ENCODE measurements around the gene ZWILCH. TPM values are rescaled to one million over a fixed set of nuclear protein-coding genes. Genes with fewer than 3 reads are reported as not detected.

ZWILCH gene
- total and polyA plus RNA-seq, 2 of the 4 experiments (the other 2 are of a cell fraction), result 10.5 to 22.2 TPM

DNA sequence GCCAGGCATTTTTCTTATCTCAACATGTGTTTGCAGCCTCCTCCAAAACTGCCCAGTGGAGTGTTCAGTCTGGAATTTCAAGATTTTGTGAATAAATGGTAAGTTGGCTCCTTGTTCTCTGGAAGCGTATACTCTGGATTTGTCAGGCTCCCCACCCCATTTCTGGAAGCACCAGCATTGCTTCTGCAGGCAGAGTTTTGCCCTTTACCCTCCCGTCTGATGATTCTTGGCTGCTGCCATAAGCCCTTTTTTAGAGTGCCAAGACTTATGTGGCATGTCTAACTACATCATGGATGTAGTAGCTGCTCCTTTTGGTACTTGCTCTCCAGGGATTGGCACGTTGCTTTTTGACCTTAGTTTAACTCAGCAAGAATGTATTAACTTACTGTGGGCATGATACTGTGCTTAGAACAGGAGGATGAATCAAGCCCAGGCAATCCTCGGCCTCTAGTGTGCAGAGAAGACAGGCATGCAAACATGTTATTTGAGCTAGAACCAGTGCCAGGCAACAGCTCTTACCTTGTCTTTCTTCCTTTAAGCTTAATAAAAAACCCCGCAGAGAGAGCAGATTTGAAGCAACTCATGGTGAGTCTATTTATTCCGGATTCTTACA lies 15.8 kb upstream of the ZWILCH start:
- no peak overlapping the region for H3K27ac ChIP-seq (ENCODE audit: insufficient read depth, low read length)
- 89% methylated on average over 1 of the region's 6 CpGs; no CpG with 5 or more reads in 1 of the 2 experiments for WGBS, 2 experiments (ENCODE audit: extremely low coverage in 2 of 2, insufficient read length in 1 of 2)
- H4K20me1 ChIP-seq (ENCODE audit: insufficient read depth, low read length), result peaks cover 10% of the 10 kb centered on the region
- peaks cover 18 to 24% of the 10 kb centered on the region in 2 experiments for H3K79me1 ChIP-seq (ENCODE audit: low read depth in 1 of 2, low read length in 2 of 2)
- H3K18ac ChIP-seq (ENCODE audit: low read depth, low read length), result no peak overlapping the region
- H4K5ac ChIP-seq (ENCODE audit: low read depth, low read length), result no peak overlapping the region
- no peak overlapping the region for H3K56ac ChIP-seq (ENCODE audit: extremely low read depth, insufficient read depth, low read length)
- H3K4ac ChIP-seq (ENCODE audit: low read depth, low read length), result no peak overlapping the region
- intact Hi-C loops (cut with micrococcal nuclease) (no loop called here), in situ Hi-C loops (cut with MboI; ENCODE audit: low sequenced_read_pairs) (loop anchor here (25.0 kb wide), 1 partner anchor 577 kb away; no protein-coding TSS in a partner anchor), dilution Hi-C loops (cut with HindIII; ENCODE audit: low sequenced_read_pairs, unreplicated experiment) (no loop called here)
- no peak overlapping the region for H3K4me3 ChIP-seq (ENCODE audit: insufficient read depth, low read depth, low read length)
- H3K36me3 ChIP-seq (ENCODE audit: control insufficient read depth, insufficient read depth, low read length), result peaks cover 49% of the 10 kb centered on the region
- BruUV-seq (replicated peaks), result no TSS peak
- peak; percentile 59 for ATAC-seq (ENCODE audit: low read depth)
- no peak overlapping the region for H2BK5ac ChIP-seq (ENCODE audit: low read depth, low read length, poor library complexity, severe bottlenecking)
- H2BK20ac ChIP-seq (ENCODE audit: low read depth, low read length), result no peak overlapping the region
- H3K4me1 ChIP-seq (ENCODE audit: control insufficient read depth, insufficient read depth, low read length), result no peaks in the 10 kb centered on the region; the same call in 1 of the 2 replicates
- no peak for DNase-seq
- H2BK15ac ChIP-seq (ENCODE audit: low read depth, low read length), result no peak overlapping the region
- H3K9ac ChIP-seq (ENCODE audit: low read depth, low read length), result no peak overlapping the region
- no peak overlapping the region for H3K14ac ChIP-seq (replicated peaks; ENCODE audit: low read depth, low read length)
- no peak overlapping the region for H4K91ac ChIP-seq (ENCODE audit: insufficient read depth, low read depth, low read length)
- no peak overlapping the region for H2AK9ac ChIP-seq (replicated peaks; ENCODE audit: low read depth, low read length, poor library complexity)
- TF ChIP-seq RAD21 (IDR thresholded peaks at IDR 0.05; ENCODE audit: low read length) (no peak), MXI1 (IDR thresholded peaks at IDR 0.05; ENCODE audit: borderline replicate concordance, low read depth, low read length) (no peak), CTCF (conservative IDR thresholded peaks at IDR 0.05; ENCODE audit: low read depth, low read length) (no peak), BHLHE40 (IDR thresholded peaks at IDR 0.05; ENCODE audit: low read depth, low read length) (no peak), ELK1 (IDR thresholded peaks at IDR 0.05; ENCODE audit: borderline replicate concordance, low read depth, low read length) (no peak), POLR2A (IDR thresholded peaks at IDR 0.05; ENCODE audit: low read depth, low read length) (no peak), SMC3 (IDR thresholded peaks at IDR 0.05; ENCODE audit: low read depth, low read length) (no peak), NFE2L2 (IDR thresholded peaks at IDR 0.05; ENCODE audit: low read depth, low read length) (no peak)
- no peaks in the 10 kb centered on the region for H3K9me3 ChIP-seq (ENCODE audit: control insufficient read depth, insufficient read depth, low read length)
- no peak overlapping the region for H3K23ac ChIP-seq (ENCODE audit: low read depth, low read length)
- H3K4me2 ChIP-seq (ENCODE audit: low read depth, low read length), result no peak overlapping the region
- no peak overlapping the region for H4K8ac ChIP-seq (ENCODE audit: low read depth in 2 of 2, low read length in 2 of 2)
- ChIA-PET POLR2A (ENCODE audit: unreplicated experiment) (no interaction called here), CTCF (no interaction called here)
- no peak overlapping the region for H2AK5ac ChIP-seq (ENCODE audit: low read depth, low read length)
- H3K27me3 ChIP-seq (ENCODE audit: control insufficient read depth, insufficient read depth, low read length), result no peaks in the 10 kb centered on the region
- no peaks in the 10 kb centered on the region; the same call in none of the 2 replicates for H3K9me1 ChIP-seq (ENCODE audit: insufficient read depth, low read length)
- H2BK120ac ChIP-seq (ENCODE audit: low read depth, low read length), result no peak overlapping the region
- no peak overlapping the region for H2AFZ ChIP-seq (replicated peaks; ENCODE audit: low read length, poor library complexity)
